ENCODE measurements around the gene MAPRE3. TPM values are rescaled to one million over a fixed set of nuclear protein-coding genes. Genes with fewer than 3 reads are reported as not detected.

MAPRE3 gene
- total and polyA plus RNA-seq, 7 donors = 22.1 to 149 (median 116) TPM

DNA sequence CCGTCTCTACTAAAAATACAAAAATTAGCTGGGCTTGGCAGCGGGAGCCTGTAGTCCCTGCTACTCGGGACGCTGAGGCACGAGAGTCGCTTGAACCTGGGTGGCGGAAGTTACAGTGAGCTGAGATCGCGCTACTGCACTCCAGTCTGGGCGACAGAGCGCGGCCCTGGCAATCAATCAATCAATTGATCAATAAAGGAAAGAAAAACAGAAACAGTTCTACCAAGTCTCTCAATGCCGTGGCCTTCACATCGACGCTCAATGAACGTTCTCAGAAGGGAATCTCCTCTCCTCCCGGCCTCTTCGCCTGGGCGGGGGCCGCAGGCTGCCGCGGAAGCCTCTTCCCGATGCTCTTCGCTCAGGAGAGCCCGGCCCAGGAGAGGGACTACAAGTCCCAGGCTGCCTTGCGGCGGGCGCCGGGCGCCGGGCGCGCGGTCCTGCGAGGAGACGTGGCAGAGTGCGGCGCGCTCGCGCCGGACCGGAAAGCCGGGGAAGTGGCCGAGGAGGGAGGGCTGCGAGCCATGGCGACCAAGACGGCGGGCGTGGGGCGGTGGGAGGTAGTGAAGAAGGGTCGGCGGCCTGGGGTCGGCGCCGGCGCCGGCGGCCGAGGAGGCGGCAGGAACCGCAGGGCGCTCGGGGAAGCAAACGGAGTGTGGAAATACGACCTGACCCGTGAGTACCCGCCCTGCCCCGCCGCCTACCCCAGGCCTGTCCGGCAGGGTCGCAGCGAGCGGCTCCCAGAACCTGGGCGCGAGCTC lies 62.2 kb downstream of the MAPRE3 start, which contains the start of gene TMEM214:
Gene TMEM214 (plus strand): TSS at position 471 of the 758 bp plus-strand sequence. CDS start 51 bp downstream, at position 522.
- Histone ChIP-seq H3K9me3 (no peaks in the 10 kb centered on the region), H3K27me3 (ENCODE audit: insufficient read depth in 3 of 3, low read length in 2 of 3) (no peaks in the 10 kb centered on the region), H3K36me3 (ENCODE audit: insufficient read depth in 1 of 2, low read depth in 1 of 2) (peaks cover 8 to 52% of the 10 kb centered on the region in 2 donors), H3K4me3 (peak within 1 kb of the TSS; percentile 79), H3K4me1 (peaks cover 16% of the 10 kb centered on the region), H3K27ac (peak within 1 kb of the TSS; percentile 88)
- no peak for TF ChIP-seq CTCF (IDR thresholded peaks at IDR 0.05)
- 1% methylated on average over 68 to 76 of the region's 76 CpGs for WGBS, 3 donors
- ATAC-seq = peak; percentile 96 to 97 (median 97)
- intact Hi-C loops (cut with DNase I) = no loop called here
- peak; percentile 92 to 95 for DNase-seq

GRCh38 chr2:27033253-27033852 lies 62.9 kb downstream of the MAPRE3 start:
- Histone ChIP-seq H3K27me3 (ENCODE audit: insufficient read depth in 3 of 3, low read length in 2 of 3) (no peaks in the 10 kb centered on the region), H3K9me3 (no peaks in the 10 kb centered on the region), H3K27ac (peak overlapping the region; percentile 88), H3K36me3 (ENCODE audit: insufficient read depth in 1 of 2, low read depth in 1 of 2) (peaks cover 10 to 52% of the 10 kb centered on the region in 2 donors), H3K4me3 (peak overlapping the region; percentile 79), H3K4me1 (peaks cover 16% of the 10 kb centered on the region)
- DNase-seq = peak in 1 of 2 donors; percentile 33
- intact Hi-C loops (cut with DNase I) = no loop called here
- 6 to 10% (median 7%) methylated on average over 11 of the region's 11 CpGs for WGBS, 3 donors
- ATAC-seq = peak in 3 of 4 donors; percentile 6 to 13 (median 11)
- no peak for TF ChIP-seq CTCF (IDR thresholded peaks at IDR 0.05)

GRCh38 chr2:27038012-27038411 lies 67.6 kb downstream of the MAPRE3 start:
- no peak overlapping the region for H3K27ac ChIP-seq
- H3K36me3 ChIP-seq (ENCODE audit: insufficient read depth in 1 of 2, low read depth in 1 of 2) = peaks cover 10 to 68% of the 10 kb centered on the region in 2 donors
- ATAC-seq (no peak), DNase-seq (no peak)
- H3K4me1 ChIP-seq = peaks cover 25% of the 10 kb centered on the region
- no peak for TF ChIP-seq CTCF (IDR thresholded peaks at IDR 0.05)
- no peaks in the 10 kb centered on the region for H3K9me3 ChIP-seq
- WGBS, 3 donors = 84 to 88% (median 86%) methylated on average over 6 of the region's 6 CpGs
- H3K27me3 ChIP-seq (ENCODE audit: insufficient read depth in 3 of 3, low read length in 2 of 3) = no peaks in the 10 kb centered on the region
- no peak overlapping the region for H3K4me3 ChIP-seq
- intact Hi-C loops (cut with DNase I) = loop anchor here in 1 of 2 donors (5.0 kb wide), 1 partner anchor 44 kb away; no protein-coding TSS in a partner anchor

DNA sequence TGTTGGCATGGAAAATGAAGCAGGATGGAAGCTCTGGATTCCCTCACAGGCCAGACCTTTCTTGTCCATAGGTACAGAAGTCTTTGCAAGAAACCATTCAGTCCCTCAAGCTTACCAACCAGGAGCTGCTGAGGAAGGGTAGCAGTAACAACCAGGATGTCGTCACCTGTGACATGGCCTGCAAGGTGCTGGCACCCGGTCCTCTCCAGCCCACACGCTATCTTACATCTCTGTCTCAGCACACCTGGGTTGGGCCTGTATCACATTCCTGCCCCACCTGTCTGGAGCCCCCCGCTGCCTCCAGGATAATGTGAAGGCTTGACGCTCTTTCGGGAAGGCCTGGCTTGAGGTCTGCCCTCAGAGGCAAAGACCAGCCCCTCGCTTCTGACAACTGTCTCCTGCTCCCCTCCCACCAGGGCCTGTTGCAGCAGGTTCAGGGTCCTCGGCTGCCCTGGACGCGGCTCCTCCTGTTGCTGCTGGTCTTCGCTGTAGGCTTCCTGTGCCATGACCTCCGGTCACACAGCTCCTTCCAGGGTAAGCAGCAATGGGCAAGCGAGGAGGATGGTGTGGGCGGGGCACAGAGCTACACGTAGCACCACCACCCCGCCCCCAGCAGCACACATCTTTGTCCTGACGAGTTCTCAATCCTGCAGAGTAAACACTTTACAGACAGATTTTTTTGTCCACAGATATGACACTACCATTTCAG lies 68.3 kb downstream of the MAPRE3 start:
- intact Hi-C loops (cut with DNase I) = loop anchor here in 1 of 2 donors (5.0 kb wide), 1 partner anchor 44 kb away; no protein-coding TSS in a partner anchor
- no peak for TF ChIP-seq CTCF (IDR thresholded peaks at IDR 0.05)
- no peak overlapping the region for H3K4me3 ChIP-seq
- ATAC-seq = no peak
- 87 to 93% (median 87%) methylated on average over 17 of the region's 17 CpGs for WGBS, 3 donors
- peaks cover 21% of the 10 kb centered on the region for H3K4me1 ChIP-seq
- H3K27me3 ChIP-seq (ENCODE audit: insufficient read depth in 3 of 3, low read length in 2 of 3) = no peaks in the 10 kb centered on the region
- H3K27ac ChIP-seq = no peak overlapping the region
- H3K36me3 ChIP-seq (ENCODE audit: insufficient read depth in 1 of 2, low read depth in 1 of 2) = peaks cover 10 to 68% of the 10 kb centered on the region in 2 donors
- DNase-seq = no peak
- H3K9me3 ChIP-seq = no peaks in the 10 kb centered on the region
